Measurements from ENCODE around the gene SEMA3D. TPM values are rescaled to one million over a fixed set of nuclear protein-coding genes. Genes with fewer than 3 reads are reported as not detected.
A peak's percentile ranks its signal among the peaks of the same experiment; 100 is the strongest.

The SEMA3D gene
- total RNA-seq, 1 donor = 0.72 TPM

DNA sequence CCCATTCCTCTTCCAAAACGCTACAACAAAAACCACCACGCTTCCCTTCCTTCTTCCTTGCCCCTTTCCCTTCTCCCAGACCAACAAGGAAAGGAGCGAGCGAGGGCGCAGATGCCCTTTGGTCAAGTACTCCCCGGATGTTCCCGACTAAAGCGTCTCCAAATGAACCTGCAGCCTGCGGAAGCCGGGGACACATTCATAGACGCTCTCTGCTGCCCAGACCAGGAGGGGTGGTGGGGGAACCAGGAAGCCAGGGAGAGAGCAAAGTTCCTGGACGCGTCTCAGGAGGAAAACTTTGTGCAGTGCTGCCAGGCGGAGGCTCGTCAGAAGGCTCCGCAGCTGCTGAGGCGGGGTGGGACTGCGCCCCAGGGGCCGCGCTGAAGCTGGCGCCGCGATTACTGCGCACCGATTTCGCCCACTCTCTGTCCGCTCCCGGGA, 754 bp downstream of the SEMA3D start:
- Histone ChIP-seq H3K4me3 (ENCODE audit: insufficient read depth, low read length) (peak overlapping the region; percentile 67), H4K20me1 (ENCODE audit: insufficient read depth, low read length) (no peaks in the 10 kb centered on the region), H3K36me3 (ENCODE audit: insufficient read depth, low read length) (no peaks in the 10 kb centered on the region), H3K27me3 (ENCODE audit: insufficient read depth, low read length) (peaks cover 47% of the 10 kb centered on the region), H3K4me1 (ENCODE audit: insufficient read depth, low read length) (peaks cover 5% of the 10 kb centered on the region), H3K9me3 (ENCODE audit: low read depth, low read length) (no peaks in the 10 kb centered on the region), H3K79me2 (ENCODE audit: insufficient read depth, low read length) (no peaks in the 10 kb centered on the region), H2AFZ (ENCODE audit: low read length) (peak overlapping the region; percentile 83), H3K27ac (ENCODE audit: low read depth, low read length) (no peak overlapping the region), H3K4me2 (ENCODE audit: insufficient read depth, low read length) (peak overlapping the region; percentile 90)
- TF ChIP-seq, protein P1, sequence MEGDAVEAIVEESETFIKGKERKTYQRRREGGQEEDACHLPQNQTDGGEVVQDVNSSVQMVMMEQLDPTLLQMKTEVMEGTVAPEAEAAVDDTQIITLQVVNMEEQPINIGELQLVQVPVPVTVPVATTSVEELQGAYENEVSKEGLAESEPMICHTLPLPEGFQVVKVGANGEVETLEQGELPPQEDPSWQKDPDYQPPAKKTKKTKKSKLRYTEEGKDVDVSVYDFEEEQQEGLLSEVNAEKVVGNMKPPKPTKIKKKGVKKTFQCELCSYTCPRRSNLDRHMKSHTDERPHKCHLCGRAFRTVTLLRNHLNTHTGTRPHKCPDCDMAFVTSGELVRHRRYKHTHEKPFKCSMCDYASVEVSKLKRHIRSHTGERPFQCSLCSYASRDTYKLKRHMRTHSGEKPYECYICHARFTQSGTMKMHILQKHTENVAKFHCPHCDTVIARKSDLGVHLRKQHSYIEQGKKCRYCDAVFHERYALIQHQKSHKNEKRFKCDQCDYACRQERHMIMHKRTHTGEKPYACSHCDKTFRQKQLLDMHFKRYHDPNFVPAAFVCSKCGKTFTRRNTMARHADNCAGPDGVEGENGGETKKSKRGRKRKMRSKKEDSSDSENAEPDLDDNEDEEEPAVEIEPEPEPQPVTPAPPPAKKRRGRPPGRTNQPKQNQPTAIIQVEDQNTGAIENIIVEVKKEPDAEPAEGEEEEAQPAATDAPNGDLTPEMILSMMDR (IDR thresholded peaks at IDR 0.05; ENCODE audit: extremely low read depth, low read depth, low read length) = no peak
- no peak for DNase-seq (ENCODE audit: insufficient read length, low spot score, missing footprints)

DNA sequence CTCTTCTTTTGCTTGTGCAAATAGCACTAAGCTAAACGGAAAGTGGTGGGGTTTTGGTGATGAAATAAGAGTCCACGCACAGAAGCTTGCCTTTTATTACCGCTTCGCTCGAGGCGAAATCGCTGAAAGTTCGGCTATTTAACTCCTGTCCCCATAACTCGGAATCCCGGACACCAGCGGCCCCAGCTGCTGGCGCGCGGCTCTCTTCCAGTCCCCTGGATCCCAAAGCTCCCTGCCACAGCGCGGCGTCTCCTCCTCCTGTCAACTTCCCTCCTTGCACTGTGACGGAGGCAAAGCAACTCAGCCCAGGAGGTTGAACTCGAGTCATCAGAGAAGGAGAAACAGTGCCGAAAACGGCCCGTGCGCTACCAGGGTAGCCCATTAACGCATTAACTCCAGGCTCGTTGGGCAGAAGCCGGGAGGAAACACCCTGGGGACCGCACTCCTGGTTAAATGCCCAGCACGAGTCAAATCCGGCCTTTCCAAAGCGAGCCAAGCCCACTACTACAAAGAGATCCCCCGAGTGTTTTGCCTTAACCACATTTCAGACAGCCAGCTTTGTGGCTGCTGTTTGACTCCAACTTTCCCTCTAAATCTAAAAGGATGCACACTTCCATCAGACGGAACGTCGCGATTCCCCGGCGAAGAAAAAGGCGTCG, 1.3 kb downstream of the SEMA3D start:
- Histone ChIP-seq H3K79me2 (ENCODE audit: insufficient read depth, low read length) (no peaks in the 10 kb centered on the region), H3K36me3 (ENCODE audit: insufficient read depth, low read length) (no peaks in the 10 kb centered on the region), H3K4me2 (ENCODE audit: insufficient read depth, low read length) (peak overlapping the region; percentile 90), H3K4me1 (ENCODE audit: insufficient read depth, low read length) (peaks cover 5% of the 10 kb centered on the region), H3K4me3 (ENCODE audit: insufficient read depth, low read length) (peak overlapping the region; percentile 67), H2AFZ (ENCODE audit: low read length) (peak overlapping the region; percentile 83), H3K27me3 (ENCODE audit: insufficient read depth, low read length) (peaks cover 47% of the 10 kb centered on the region), H3K9me3 (ENCODE audit: low read depth, low read length) (no peaks in the 10 kb centered on the region), H4K20me1 (ENCODE audit: insufficient read depth, low read length) (no peaks in the 10 kb centered on the region), H3K27ac (ENCODE audit: low read depth, low read length) (no peak overlapping the region)
- peak; percentile 55 for DNase-seq (ENCODE audit: insufficient read length, low spot score, missing footprints)
- TF ChIP-seq, protein P1 (IDR thresholded peaks at IDR 0.05; ENCODE audit: extremely low read depth, low read depth, low read length) = no peak

DNA sequence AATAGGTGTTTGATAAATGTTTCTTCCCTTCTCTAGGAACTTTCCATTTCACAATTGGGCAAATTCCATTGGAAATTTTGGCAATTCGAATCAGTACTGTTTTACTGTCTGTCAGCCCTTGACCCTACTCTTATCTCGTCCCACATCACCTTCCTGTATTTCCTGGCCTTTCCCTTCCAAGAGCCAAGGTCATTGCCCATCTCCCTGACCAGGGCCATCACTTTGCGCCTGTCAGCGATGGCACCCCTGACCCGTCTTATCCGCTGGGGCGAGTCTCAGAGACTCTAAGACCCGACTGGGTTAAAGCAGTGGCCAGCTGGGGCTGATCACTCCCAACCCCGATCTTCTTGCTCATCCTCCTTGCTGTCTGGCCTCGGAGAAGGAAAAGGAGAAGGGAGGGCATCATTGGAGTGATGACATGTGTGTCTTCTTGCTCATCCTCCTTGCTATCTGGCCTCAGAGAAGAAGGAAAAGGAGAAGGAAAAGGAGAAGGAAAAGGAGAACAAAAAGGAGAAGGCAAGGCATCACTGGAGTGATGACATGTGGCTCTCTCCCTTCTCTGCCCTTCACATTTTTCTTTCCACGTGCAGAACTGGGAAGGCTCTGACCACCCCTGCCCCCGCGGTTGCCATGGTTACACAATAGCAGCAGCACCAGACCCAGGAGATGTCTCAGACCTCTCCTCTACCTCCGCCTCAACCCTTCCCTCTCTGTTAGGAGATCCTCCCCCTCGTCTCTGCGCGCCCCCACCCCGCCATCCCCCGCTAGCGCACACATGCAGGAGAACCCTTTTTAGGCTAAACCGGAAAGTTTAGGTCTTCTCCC, 2.0 kb downstream of the SEMA3D start:
- Histone ChIP-seq H4K20me1 (ENCODE audit: insufficient read depth, low read length) (no peaks in the 10 kb centered on the region), H3K36me3 (ENCODE audit: insufficient read depth, low read length) (no peaks in the 10 kb centered on the region), H3K27ac (ENCODE audit: low read depth, low read length) (no peak overlapping the region), H3K9me3 (ENCODE audit: low read depth, low read length) (no peaks in the 10 kb centered on the region), H2AFZ (ENCODE audit: low read length) (peak overlapping the region; percentile 83), H3K79me2 (ENCODE audit: insufficient read depth, low read length) (no peaks in the 10 kb centered on the region), H3K27me3 (ENCODE audit: insufficient read depth, low read length) (peaks cover 44% of the 10 kb centered on the region), H3K4me2 (ENCODE audit: insufficient read depth, low read length) (peak overlapping the region; percentile 90), H3K4me3 (ENCODE audit: insufficient read depth, low read length) (peak overlapping the region; percentile 67), H3K4me1 (ENCODE audit: insufficient read depth, low read length) (peaks cover 5% of the 10 kb centered on the region)
- TF ChIP-seq, protein P1 (IDR thresholded peaks at IDR 0.05; ENCODE audit: extremely low read depth, low read depth, low read length) = no peak
- no peak for DNase-seq (ENCODE audit: insufficient read length, low spot score, missing footprints)

DNA sequence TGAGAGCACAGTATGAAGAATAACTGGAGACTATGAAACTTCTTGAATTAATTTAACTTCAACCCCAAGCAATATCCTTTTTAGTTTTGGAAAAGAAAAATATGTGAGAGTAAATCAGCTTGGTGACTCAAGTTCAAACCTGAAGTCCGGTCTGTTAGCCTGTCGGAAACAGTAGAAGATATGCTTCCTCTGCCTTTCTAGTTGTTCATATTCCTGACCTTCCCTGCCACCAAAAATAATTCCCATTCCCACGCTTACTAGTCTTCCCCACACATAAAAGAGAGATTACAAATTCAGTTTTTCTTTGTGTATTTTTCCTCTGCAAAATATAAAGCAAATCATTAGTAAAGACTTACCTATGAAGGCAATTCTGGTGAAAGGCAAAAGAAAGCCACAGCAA, 3.6 kb downstream of the SEMA3D start:
- no peak for DNase-seq (ENCODE audit: insufficient read length, low spot score, missing footprints)
- H4K20me1 ChIP-seq (ENCODE audit: insufficient read depth, low read length) = no peaks in the 10 kb centered on the region
- H3K79me2 ChIP-seq (ENCODE audit: insufficient read depth, low read length) = no peaks in the 10 kb centered on the region
- H3K27me3 ChIP-seq (ENCODE audit: insufficient read depth, low read length) = peaks cover 32% of the 10 kb centered on the region
- H2AFZ ChIP-seq (ENCODE audit: low read length) = no peak overlapping the region
- H3K27ac ChIP-seq (ENCODE audit: low read depth, low read length) = no peak overlapping the region
- no peak overlapping the region for H3K4me2 ChIP-seq (ENCODE audit: insufficient read depth, low read length)
- H3K4me3 ChIP-seq (ENCODE audit: insufficient read depth, low read length) = no peak overlapping the region
- no peaks in the 10 kb centered on the region for H3K36me3 ChIP-seq (ENCODE audit: insufficient read depth, low read length)
- peaks cover 5% of the 10 kb centered on the region for H3K4me1 ChIP-seq (ENCODE audit: insufficient read depth, low read length)
- TF ChIP-seq, protein P1 (IDR thresholded peaks at IDR 0.05; ENCODE audit: extremely low read depth, low read depth, low read length) = no peak
- H3K9me3 ChIP-seq (ENCODE audit: low read depth, low read length) = no peaks in the 10 kb centered on the region
